Activated effector memory CD4-positive, alpha-beta T cell treated with anti-CD3 and anti-CD28 coated beads, Interleukin-2, amount 50 U/mL, for 16 hours (primary cell): ENCODE measurements around the gene OSBPL5.
A peak's percentile ranks its signal among the peaks of the same experiment; 100 is the strongest.

ENCODE experiments used
- DNase-seq: peaks from one replicate; pipeline ENCODE4 v3.0.0-alpha.2; 2020

The OSBPL5 gene

GRCh38 chr11:3165152-3165705 is at the start of gene OSBPL5:
Gene OSBPL5, minus strand, starts transcription at chr11:3165310. Its CDS starts 36,162 bp downstream, at chr11:3129148.
- DNase-seq = peak; percentile 77

GRCh38 chr11:3214420-3214699 is 49.2 kb upstream of the OSBPL5 start:
- peak; percentile 36 for DNase-seq

- peak; percentile 43 for DNase-seq
These were observed 48.7 kb upstream of the OSBPL5 start for GRCh38 chr11:3213659-3214419.

- DNase-seq = no peak
These were observed 43.2 kb upstream of the OSBPL5 start for GRCh38 chr11:3208272-3208671.

GRCh38 chr11:3207526-3208189 is 42.5 kb upstream of the OSBPL5 start:
- no peak for DNase-seq

- no peak for DNase-seq
These were observed 41.8 kb upstream of the OSBPL5 start for GRCh38 chr11:3206922-3207204.

- DNase-seq = no peak
These were observed 41.2 kb upstream of the OSBPL5 start for GRCh38 chr11:3206156-3206921.

- DNase-seq = no peak
These were observed 40.4 kb upstream of the OSBPL5 start for GRCh38 chr11:3205261-3206155.

GRCh38 chr11:3204141-3205015 is 39.3 kb upstream of the OSBPL5 start:
- no peak for DNase-seq

GRCh38 chr11:3203221-3204043 is 38.3 kb upstream of the OSBPL5 start:
- no peak for DNase-seq

GRCh38 chr11:3202759-3203158 is 37.6 kb upstream of the OSBPL5 start:
- DNase-seq = no peak

GRCh38 chr11:3202305-3202704 is 37.2 kb upstream of the OSBPL5 start:
- DNase-seq = no peak

- DNase-seq = peak; percentile 51
These were observed 36.6 kb upstream of the OSBPL5 start for GRCh38 chr11:3201677-3202181.

- DNase-seq = peak; percentile 56
These were observed 36.0 kb upstream of the OSBPL5 start for GRCh38 chr11:3201112-3201581.

GRCh38 chr11:3200388-3201111 is 35.4 kb upstream of the OSBPL5 start:
- peak; percentile 59 for DNase-seq

GRCh38 chr11:3199537-3200295 is 34.6 kb upstream of the OSBPL5 start:
- DNase-seq = peak; percentile 39

- no peak for DNase-seq
These were observed 33.7 kb upstream of the OSBPL5 start for GRCh38 chr11:3198815-3199214.

GRCh38 chr11:3197878-3198528 is 32.9 kb upstream of the OSBPL5 start:
- DNase-seq = no peak
